ENCODE measurements around the gene TAOK3.

DNA sequence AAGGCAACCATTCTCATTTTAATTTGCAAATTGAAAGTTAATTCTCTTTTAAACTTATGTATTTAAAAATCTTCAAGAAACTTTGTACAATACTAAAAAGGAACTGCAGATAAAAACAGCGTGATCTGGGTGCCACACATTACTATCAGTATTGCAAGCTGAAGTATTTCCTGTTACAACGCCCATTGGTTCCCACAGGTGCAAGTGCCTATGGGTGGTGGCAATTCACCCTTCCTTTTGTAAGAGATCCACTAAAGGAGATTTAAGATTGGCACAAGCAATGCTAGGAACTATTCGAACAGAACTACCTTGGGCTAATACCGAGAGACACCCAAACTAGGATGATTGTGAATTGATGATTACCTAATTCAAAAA lies 13.2 kb downstream of the TAOK3 start:
- TF ChIP-seq, protein P1, sequence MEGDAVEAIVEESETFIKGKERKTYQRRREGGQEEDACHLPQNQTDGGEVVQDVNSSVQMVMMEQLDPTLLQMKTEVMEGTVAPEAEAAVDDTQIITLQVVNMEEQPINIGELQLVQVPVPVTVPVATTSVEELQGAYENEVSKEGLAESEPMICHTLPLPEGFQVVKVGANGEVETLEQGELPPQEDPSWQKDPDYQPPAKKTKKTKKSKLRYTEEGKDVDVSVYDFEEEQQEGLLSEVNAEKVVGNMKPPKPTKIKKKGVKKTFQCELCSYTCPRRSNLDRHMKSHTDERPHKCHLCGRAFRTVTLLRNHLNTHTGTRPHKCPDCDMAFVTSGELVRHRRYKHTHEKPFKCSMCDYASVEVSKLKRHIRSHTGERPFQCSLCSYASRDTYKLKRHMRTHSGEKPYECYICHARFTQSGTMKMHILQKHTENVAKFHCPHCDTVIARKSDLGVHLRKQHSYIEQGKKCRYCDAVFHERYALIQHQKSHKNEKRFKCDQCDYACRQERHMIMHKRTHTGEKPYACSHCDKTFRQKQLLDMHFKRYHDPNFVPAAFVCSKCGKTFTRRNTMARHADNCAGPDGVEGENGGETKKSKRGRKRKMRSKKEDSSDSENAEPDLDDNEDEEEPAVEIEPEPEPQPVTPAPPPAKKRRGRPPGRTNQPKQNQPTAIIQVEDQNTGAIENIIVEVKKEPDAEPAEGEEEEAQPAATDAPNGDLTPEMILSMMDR (IDR thresholded peaks at IDR 0.05; ENCODE audit: low read length): no peak
- no peak for TF ChIP-seq EZH2 (optimal IDR thresholded peaks at IDR 0.05; ENCODE audit: low read depth, low read length)
